GM10847 (cell line): ENCODE results near the gene CCDC54.

Experiments used
- POLR2A ChIP-seq: IDR thresholded peaks from 2 replicates; pipeline ENCODE4 v1.6.1; 2011; ENCODE audit not compliant: insufficient read length; ENCODE audit errors: extremely low read depth

CCDC54 gene

GRCh38 chr3:107375682-107376081 lies 1.6 kb upstream of the CCDC54 start:
- TF ChIP-seq POLR2A, result no peak

- no peak for TF ChIP-seq POLR2A
Observed at GRCh38 chr3:107382631-107383030, 5.4 kb downstream of the CCDC54 start.

GRCh38 chr3:107384428-107384827 lies 7.2 kb downstream of the CCDC54 start:
- TF ChIP-seq POLR2A, result no peak

DNA sequence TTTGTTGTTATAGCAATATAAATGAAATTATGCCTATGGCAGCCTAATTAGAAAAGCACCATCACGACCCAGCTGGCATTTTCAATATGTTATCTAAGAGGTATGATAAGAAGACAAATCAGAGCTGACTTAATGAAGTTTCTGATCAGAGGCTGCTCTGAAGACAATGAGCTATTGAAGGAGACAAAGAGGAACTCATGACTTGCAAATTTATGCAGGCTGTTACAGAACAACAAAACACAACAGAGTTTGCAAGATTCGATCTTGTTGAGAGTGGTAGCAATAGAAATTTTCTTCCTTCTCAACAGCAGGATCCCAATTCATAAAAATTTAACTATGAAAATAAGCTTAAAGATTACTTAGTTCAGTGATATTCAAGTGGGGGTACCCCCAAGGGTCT lies 7.7 kb downstream of the CCDC54 start:
- no peak for TF ChIP-seq POLR2A

DNA sequence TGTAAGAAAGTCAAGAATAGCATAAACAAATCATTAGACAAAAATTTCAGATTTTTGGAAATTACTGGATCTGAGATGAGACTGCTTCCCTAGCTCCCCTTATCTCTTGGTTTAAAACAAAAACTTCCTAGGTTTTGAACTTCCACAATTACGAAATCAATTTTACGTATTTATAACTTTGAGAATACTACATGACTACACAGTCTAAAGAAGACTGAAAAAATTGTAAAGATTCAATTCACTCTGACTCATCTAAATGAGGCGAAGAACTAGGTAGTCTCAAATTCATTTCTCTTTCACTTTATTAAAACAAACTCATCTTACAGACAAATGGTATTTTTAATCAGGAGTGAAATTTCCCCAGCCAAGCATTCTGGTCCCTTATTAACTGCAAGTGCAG lies 10.3 kb downstream of the CCDC54 start:
- TF ChIP-seq POLR2A, result no peak

DNA sequence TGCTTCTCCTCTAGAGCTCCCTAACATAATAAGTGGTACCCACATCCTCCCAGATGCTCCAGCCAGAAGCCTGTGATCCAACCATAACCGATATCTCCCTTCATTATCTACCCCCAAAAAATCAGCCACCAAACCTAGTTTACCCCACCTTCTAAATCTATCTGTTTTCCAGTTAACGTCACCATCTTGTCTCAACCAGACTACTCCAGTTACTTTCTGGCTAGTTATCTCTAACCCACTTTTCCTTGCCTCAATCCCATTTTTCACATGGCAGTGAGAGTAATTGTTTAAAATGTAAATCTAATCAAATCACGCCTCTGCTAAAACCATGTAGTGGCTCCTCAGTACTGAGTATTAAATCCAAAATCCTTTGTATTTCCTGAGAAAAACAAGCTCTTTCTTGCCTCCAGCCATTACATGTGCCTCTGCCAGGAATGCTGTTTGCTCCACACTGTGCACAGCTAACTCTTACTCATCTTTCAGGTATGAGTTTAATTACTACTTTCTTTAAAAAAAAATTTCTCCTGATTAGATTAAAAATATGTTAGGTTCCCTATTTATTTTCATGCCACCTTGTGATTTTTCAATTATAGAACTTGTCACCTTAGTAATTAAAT lies 15.4 kb downstream of the CCDC54 start:
- TF ChIP-seq POLR2A, result no peak

DNA sequence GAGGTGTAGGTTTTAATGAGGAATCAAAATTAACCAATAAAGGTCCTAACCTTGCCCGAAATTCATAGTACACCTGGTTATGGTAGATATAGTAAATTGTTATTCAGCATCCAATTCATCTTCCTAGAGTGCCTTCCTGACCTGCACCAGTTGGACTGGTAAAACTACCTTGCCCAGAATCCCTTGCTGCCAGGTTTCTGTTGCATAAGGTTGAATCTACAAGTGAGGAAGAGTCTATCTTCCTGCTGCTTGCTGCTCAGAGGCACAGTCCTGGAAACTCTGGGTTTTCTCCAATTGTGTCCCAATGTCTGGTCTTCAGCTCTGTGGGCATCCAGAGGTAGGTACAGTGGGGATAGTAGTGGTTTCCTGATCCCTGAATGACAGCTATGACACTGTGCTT lies 17.3 kb downstream of the CCDC54 start:
- no peak for TF ChIP-seq POLR2A

- TF ChIP-seq POLR2A, result no peak
Observed at GRCh38 chr3:107395066-107395465, 17.8 kb downstream of the CCDC54 start.

DNA sequence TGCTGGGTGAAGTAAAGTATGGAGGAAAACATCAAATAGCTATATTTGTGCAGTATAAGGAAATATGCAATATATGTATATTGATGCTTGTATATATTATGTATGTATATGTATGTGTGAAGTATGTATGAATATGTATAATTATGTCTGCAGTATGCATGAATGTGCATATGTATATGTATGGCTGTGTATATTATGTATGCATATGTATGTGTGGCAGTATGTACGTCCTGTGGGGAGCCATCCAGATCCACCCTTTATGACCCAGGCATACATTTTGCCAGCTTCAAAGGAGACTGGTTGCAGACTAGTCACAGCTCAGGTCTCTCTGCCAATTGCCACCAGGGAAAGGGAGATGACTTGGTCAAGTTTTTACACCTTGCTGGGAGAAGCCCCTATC lies 24.1 kb downstream of the CCDC54 start:
- no peak for TF ChIP-seq POLR2A

DNA sequence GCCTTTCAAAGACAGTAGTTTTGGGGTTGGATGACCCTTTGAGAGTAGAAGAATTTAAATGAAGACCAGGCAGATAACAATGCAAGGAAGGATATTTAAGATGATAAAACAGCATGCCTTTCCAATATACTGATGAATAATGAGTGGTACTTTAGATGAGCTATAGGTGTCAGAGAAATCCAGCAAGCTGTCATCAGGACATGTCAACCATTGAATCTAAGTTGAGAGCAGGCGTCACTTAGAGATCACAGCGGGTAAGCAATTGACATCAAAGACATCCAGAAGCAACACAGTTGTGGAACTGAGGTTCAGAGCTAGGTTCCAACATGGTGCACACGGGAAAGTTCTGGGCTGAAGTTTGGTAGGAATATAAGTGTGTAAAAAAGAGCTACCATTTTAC lies 25.0 kb downstream of the CCDC54 start:
- TF ChIP-seq POLR2A, result no peak

DNA sequence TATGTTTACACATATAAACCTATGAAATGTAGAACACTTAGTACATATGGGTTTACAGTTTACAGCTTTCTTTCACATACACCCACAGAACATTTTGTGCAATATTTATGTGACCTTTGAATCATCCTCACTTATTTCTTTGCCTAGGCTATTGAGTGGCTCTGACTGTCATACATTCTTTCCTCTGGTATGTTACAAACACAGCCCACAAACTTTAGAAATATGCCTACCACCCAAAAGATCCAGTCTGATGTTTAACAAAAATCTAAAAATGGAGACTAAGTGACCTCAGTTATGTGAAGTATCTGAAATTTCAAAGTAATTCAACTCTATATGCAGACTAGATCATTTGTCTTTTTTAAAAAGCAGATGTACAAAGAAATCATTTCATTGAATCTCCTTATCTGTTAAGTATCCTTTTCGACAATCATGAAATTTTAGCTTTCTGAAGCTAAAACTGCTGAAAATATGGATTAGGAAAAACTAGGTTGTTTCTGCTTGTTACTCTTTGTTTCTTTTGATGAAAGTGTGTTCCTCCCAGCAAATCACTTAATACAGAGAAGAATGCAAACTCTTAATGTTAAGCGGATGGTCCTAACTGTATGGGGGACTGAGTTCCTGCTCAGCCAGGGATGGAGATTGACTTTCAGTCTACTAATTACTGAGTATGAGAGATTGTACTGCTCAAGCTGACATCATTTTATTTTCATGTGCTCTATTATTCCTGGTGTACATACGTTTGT lies 27.7 kb downstream of the CCDC54 start:
- TF ChIP-seq POLR2A, result no peak

DNA sequence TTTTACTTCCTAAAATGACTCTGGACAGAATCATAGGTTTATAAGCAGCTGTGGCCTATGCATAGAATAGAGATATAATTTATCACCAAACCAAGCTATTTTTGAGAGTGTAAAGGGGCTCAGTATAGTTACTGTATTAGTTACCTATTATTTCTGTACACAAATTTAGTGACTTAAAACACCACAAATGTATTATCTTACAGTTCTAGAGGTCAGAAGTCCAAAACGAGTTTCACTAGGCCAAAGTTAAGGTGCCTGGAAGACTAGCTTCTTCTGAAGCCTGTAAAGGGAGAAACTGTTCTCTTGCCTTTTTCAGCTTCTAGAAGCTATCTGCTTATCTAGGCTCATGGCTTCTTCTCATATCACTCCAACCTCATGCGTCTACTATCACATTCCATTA lies 30.1 kb downstream of the CCDC54 start:
- TF ChIP-seq POLR2A, result no peak

- TF ChIP-seq POLR2A, result no peak
Observed at GRCh38 chr3:107408513-107408912, 31.3 kb downstream of the CCDC54 start.

- no peak for TF ChIP-seq POLR2A
Observed at GRCh38 chr3:107409365-107409764, 32.1 kb downstream of the CCDC54 start.

DNA sequence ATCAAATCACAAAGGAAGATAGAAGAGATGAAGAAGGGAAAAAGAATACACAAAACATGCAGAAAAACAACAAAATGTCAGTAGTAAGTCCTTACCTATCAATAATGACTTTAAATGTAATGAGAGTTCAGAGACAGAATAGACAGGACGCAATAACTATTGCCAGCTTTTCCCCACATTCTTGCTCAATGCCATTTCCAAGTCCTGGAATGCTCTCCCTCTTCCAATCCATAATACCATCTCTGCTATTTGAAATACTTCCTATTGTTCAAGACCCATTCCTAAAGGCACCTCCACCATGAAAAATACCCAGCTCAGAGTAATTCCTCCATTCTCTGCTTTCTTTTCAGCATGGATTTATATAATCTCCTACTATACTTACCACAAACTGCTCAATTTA lies 33.4 kb downstream of the CCDC54 start:
- no peak for TF ChIP-seq POLR2A

DNA sequence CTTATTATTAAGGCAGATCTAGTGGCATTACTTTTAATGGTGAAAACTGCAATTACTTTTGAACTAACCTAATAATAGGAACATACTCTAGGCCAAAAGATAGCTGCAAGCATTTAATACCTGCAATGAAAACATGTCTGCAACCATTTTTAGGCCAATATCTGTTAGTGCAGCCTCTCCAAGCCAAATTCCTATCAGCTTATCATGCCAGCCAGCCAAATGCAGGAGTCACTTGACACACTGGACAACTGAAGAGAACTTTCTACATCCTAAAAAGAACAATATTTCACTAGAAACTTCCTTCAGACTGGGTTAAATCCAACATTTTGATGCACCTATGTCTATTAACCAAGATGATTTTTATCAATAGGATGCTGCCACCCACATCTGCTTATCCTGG lies 33.8 kb downstream of the CCDC54 start:
- no peak for TF ChIP-seq POLR2A

- TF ChIP-seq POLR2A, result no peak
Observed at GRCh38 chr3:107411779-107412178, 34.5 kb downstream of the CCDC54 start.
